Right atrium auricular region (tissue), 2 donors: ENCODE measurements around the gene CACHD1. TPM values are rescaled to one million over a fixed set of nuclear protein-coding genes. Genes with fewer than 3 reads are reported as not detected.

Experiments
- DNase-seq: peaks from one replicate; pipeline ENCODE4 v3.0.0-alpha.2; 2019; ENCODE audit warnings: low spot score
- H3K27ac ChIP-seq, 2 donors: fragments of 200-600 bp; sonication (generic); 1 replicate in 1 of 2; 2 replicates in 1 of 2; pipeline ENCODE4 v1.5.1; 2016 to 2019
- H3K27me3 ChIP-seq, 2 donors: fragments of 200-600 bp; sonication (generic); one replicate each; pipeline versions ENCODE4 v1.5.1 to v1.6.0; 2017 to 2019
- H3K36me3 ChIP-seq: fragments of 200-600 bp; sonication (generic); one replicate; pipeline ENCODE4 v1.5.1; 2016
- H3K4me1 ChIP-seq, 2 donors: fragments of 200-600 bp; sonication (generic); one replicate each; pipeline versions ENCODE4 v1.5.1 to v1.6.0; 2017 to 2019
- H3K4me3 ChIP-seq, 2 donors: fragments of 200-600 bp; sonication (generic); 1 replicate in 1 of 2; 2 replicates in 1 of 2; pipeline ENCODE4 v1.5.1; 2017 to 2019; ENCODE audit warnings: mild to moderate bottlenecking in 1 of 2, moderate library complexity in 1 of 2
- H3K9me3 ChIP-seq, 2 donors: fragments of 200-600 bp; sonication (generic); one replicate each; pipeline ENCODE4 v1.5.1; 2019
- total RNA-seq, 2 donors: library from RNA; depleted of rRNA; stranded (reverse); fragments of >200 nt; gene quantifications; one replicate each; pipeline ENCODE4 v1.1.0, GENCODE V29; 2016
- TF ChIP-seq, protein P1 (sequence below), 2 donors: fragments of 200-600 bp; sonication (generic); IDR thresholded peaks; one replicate each; pipeline ENCODE4 v1.5.1; 2019; ENCODE audit warnings: antibody characterized with exemption in 2 of 2

Gene CACHD1
- total RNA-seq, 2 donors from 2014 or later: 3.1 to 8.5 TPM

DNA sequence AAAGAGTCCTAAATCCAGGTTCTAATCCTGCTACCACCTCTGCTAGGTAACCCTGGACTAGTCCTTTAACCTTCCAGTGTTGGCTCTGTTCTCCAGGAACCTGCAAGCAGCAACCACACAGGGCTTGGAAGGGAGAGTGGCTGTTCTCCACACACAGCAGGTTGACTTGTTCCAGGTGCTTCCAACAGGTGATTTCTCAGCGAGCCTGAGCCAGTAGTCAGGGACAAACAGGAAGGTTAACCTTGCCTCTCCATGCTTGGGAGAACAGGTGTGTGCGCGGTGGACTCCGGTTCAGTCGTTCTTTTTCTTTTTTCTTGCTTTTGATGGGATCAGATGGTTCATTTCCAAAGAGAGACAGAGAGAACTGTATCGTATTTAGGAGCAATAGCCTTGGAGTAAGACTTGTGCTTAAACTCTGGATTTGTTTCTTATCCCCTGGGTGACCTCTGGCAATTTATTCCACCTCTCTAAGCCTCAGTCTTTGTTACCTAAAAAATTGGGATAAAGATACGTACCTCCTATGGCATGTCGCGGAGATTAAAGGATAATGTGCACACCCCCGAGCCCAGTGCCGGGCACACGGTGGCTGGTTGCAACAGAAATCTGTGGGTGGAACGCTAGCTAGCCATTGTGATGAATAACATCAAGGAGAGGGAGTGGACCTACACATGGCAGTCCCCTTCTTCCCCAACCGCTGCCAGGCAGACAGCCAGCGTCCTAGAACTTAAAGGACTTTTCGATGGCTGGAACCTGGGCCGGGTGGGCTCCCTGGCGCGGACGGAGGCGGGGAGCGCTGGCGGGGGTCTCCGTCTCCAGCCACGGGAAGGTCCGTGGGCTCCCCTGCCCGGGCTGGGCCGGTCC, 583 bp upstream of the CACHD1 start:
- no peaks in the 10 kb centered on the region for H3K9me3 ChIP-seq
- no peaks in the 10 kb centered on the region for H3K27me3 ChIP-seq
- H3K36me3 ChIP-seq: no peaks in the 10 kb centered on the region
- TF ChIP-seq, protein P1, sequence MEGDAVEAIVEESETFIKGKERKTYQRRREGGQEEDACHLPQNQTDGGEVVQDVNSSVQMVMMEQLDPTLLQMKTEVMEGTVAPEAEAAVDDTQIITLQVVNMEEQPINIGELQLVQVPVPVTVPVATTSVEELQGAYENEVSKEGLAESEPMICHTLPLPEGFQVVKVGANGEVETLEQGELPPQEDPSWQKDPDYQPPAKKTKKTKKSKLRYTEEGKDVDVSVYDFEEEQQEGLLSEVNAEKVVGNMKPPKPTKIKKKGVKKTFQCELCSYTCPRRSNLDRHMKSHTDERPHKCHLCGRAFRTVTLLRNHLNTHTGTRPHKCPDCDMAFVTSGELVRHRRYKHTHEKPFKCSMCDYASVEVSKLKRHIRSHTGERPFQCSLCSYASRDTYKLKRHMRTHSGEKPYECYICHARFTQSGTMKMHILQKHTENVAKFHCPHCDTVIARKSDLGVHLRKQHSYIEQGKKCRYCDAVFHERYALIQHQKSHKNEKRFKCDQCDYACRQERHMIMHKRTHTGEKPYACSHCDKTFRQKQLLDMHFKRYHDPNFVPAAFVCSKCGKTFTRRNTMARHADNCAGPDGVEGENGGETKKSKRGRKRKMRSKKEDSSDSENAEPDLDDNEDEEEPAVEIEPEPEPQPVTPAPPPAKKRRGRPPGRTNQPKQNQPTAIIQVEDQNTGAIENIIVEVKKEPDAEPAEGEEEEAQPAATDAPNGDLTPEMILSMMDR (IDR thresholded peaks at IDR 0.05): no peak
- H3K27ac ChIP-seq: peak overlapping the region; percentile 79
- H3K4me3 ChIP-seq: peak overlapping the region; percentile 61 to 76
- H3K4me1 ChIP-seq: peaks cover 0 to 29% of the 10 kb centered on the region in 2 donors
- DNase-seq: no peak

- H3K27ac ChIP-seq: peak overlapping the region; percentile 79
Observed at GRCh38 chr1:64470665-64471217, 812 bp downstream of the CACHD1 start.

DNA sequence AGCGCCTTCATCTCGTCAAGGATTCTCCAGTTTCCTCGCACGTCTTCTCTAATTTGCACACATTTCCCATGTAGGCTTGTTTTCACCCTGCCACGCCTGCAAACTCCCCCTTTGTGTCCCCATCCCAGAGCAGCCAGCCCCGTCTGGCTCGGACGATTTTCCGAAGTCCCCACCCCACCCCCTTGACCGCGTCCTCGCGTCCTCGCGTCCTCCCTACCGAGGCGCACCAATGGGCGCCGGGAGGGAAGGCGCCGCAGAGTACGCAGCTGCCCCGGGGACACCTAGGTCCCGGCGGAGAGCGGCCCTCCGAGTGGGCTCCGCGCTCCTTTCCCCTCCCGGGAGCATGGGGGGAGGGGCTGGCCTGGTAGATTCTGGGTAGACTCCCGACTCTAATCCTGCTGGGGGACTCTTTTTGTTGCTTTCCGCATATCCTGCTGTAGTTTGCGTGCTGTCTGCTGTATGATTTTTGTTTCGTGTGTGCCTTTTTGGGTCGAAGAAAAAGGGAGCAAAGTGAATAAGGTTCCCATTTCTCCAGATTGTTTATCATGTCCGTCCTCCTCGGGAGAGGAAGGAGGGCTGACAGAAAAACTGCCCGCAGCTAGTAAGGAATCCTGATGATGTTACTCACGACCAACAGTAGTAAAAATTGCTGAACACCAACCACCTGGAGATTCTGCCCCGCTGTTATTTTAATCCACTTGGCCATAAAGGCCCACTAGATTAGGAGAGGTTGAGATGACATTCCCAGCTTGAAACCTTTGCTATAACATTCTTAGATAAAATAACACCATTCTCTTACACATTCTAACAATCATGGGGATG, 1.5 kb downstream of the CACHD1 start:
- no peak for DNase-seq
- Histone ChIP-seq H3K27ac (peak overlapping the region; percentile 35 to 79), H3K9me3 (no peaks in the 10 kb centered on the region), H3K4me1 (peaks cover 0 to 48% of the 10 kb centered on the region in 2 donors), H3K27me3 (no peaks in the 10 kb centered on the region), H3K4me3 (peak overlapping the region; percentile 61 to 76), H3K36me3 (no peaks in the 10 kb centered on the region)
- TF ChIP-seq, protein P1 (IDR thresholded peaks at IDR 0.05): no peak

More at GRCh38 chr1:64470665-64471217, 812 bp downstream of the CACHD1 start:
- H3K36me3 ChIP-seq: no peaks in the 10 kb centered on the region
- TF ChIP-seq, protein P1 (IDR thresholded peaks at IDR 0.05): no peak
- peaks cover 0 to 41% of the 10 kb centered on the region in 2 donors for H3K4me1 ChIP-seq
- H3K27me3 ChIP-seq: no peaks in the 10 kb centered on the region
- peak overlapping the region; percentile 61 to 76 for H3K4me3 ChIP-seq
- no peak for DNase-seq
- no peaks in the 10 kb centered on the region for H3K9me3 ChIP-seq

GRCh38 chr1:64472040-64472376, 2.1 kb downstream of the CACHD1 start:
- TF ChIP-seq, protein P1 (IDR thresholded peaks at IDR 0.05): no peak
- Histone ChIP-seq H3K4me3 (peak overlapping the region; percentile 61 to 76), H3K27ac (peak overlapping the region in 1 of 2 donors; percentile 79), H3K4me1 (peaks cover 0 to 54% of the 10 kb centered on the region in 2 donors), H3K36me3 (no peaks in the 10 kb centered on the region), H3K27me3 (no peaks in the 10 kb centered on the region), H3K9me3 (no peaks in the 10 kb centered on the region)
- no peak for DNase-seq

DNA sequence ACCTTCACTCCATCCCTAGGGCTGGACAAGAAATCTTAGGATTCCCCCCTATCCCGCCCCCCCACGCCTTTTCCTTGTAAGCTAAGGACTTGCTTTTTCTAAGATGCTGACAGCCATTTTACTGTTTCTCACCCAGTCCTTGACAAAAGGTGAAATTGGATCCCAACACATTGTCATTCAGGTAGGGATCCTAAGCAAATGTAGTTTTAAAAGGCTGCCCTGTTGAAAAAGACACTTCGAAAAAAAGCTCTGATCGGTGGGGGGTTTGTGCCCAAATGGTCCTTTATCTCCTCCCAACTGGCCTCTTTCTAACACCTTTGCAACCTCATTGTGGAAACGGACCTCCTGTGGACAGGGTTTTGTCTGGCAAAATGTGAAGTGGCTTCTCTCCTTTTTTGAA, 2.9 kb downstream of the CACHD1 start:
- Histone ChIP-seq H3K27ac (no peak overlapping the region), H3K27me3 (no peaks in the 10 kb centered on the region), H3K4me1 (peaks cover 0 to 58% of the 10 kb centered on the region in 2 donors), H3K4me3 (no peak overlapping the region), H3K9me3 (no peaks in the 10 kb centered on the region), H3K36me3 (no peaks in the 10 kb centered on the region)
- DNase-seq: no peak
- TF ChIP-seq, protein P1 (IDR thresholded peaks at IDR 0.05): no peak
